HepG2 (cell line): ENCODE results near the gene RPS5. TPM values are rescaled to one million over a fixed set of nuclear protein-coding genes. Genes with fewer than 3 reads are reported as not detected.

ENCODE experiments used
- ATAC-seq: fragments of 200-7000 bp; cut with Tn5 transposase; 3 replicates; pipeline ENCODE4 v1.9.1; 2020; ENCODE audit warnings: mild to moderate bottlenecking, moderate library complexity
- BruUV-seq: library from RNA; stranded (reverse); fragments of 400-500 nt; replicated peaks from 2 replicates; lab custom pipeline; 2021; lab: Mats Ljungman, UMichigan
- CTCF ChIA-PET: fragments of 300-600 bp; formaldehyde crosslinking; extraction: SDS; loops from one replicate; lab custom pipeline; 2021; ENCODE audit warnings: low total read pairs, inconsistent platforms, low intra/inter-chr PET ratio; lab: Yijun Ruan, JAX
- POLR2A ChIA-PET: fragments of 350-600 bp; sonication (Branson Sonifier 250); formaldehyde crosslinking; loops from one replicate; lab custom pipeline; 2020; ENCODE audit warnings: antibody characterized with exemption, inconsistent platforms; lab: Yijun Ruan, JAX
- DNase-seq: peaks from one replicate; pipeline ENCODE4 v3.0.0-alpha.2; 2015; ENCODE audit warnings: low spot score
- FAIRE-seq: peaks from 3 replicates; lab custom pipeline; 2011; peaks lifted over from hg19 to GRCh38; lab: Jason Lieb, UNC
- H2AFZ ChIP-seq: one replicate; pipeline ENCODE4 v1.6.1; 2011; ENCODE audit warnings: low read length, inconsistent platforms
- H3K27ac ChIP-seq: fragments of 300-600 bp; 3 replicates; pipeline ENCODE4 v1.8.0; 2011; ENCODE audit warnings: mixed run types, mild to moderate bottlenecking, mixed read lengths, low read length, inconsistent platforms; ENCODE audit not compliant: insufficient read depth; ENCODE audit errors: extremely low read length
- H3K27me3 ChIP-seq, 2 experiments: fragments of 200-600 bp in 1 of 2; 2 replicates in 1 of 2; 3 replicates in 1 of 2; pipeline versions ENCODE4 v1.6.0 to v1.8.0; 2011; ENCODE audit warnings: low read length in 2 of 2, mild to moderate bottlenecking in 2 of 2, moderate library complexity in 2 of 2, inconsistent platforms in 1 of 2; ENCODE audit not compliant: insufficient read depth in 2 of 2, control insufficient read depth in 1 of 2
- H3K36me3 ChIP-seq, 2 experiments: fragments of 200-600 bp in 1 of 2; replicated peaks in 1 of 2; 2 replicates in 1 of 2; 3 replicates in 1 of 2; pipeline versions ENCODE4 v1.5.1 to v1.8.0; 2011; ENCODE audit warnings: low read length in 2 of 2, inconsistent platforms in 1 of 2; ENCODE audit not compliant: insufficient read depth in 2 of 2, control insufficient read depth in 1 of 2
- H3K4me1 ChIP-seq: 2 replicates; pipeline ENCODE4 v1.5.1; 2012; ENCODE audit warnings: low read length, inconsistent platforms; ENCODE audit not compliant: insufficient read depth
- H3K4me2 ChIP-seq: 2 replicates; pipeline ENCODE4 v1.6.0; 2011; ENCODE audit warnings: low read depth, low read length, inconsistent platforms
- H3K4me3 ChIP-seq, 3 experiments: fragments of 200-600 bp in 1 of 3; sonication (generic), shearing (Covaris generic) in 1 of 3; replicated peaks in 1 of 3; 2 replicates each; pipeline ENCODE4 v1.5.1; 2011 to 2016; ENCODE audit warnings: low read length in 3 of 3, inconsistent platforms in 2 of 3, low read depth in 2 of 3, mild to moderate bottlenecking in 2 of 3, control low read depth in 1 of 3, mixed read lengths in 1 of 3; ENCODE audit not compliant: insufficient read depth in 1 of 3
- H3K79me2 ChIP-seq: one replicate; pipeline ENCODE4 v1.6.1; 2011; ENCODE audit warnings: low read length, inconsistent platforms; ENCODE audit not compliant: insufficient read depth
- H3K9ac ChIP-seq: 2 replicates; pipeline ENCODE4 v1.6.0; 2011; ENCODE audit warnings: mild to moderate bottlenecking, low read depth, low read length, inconsistent platforms; ENCODE audit not compliant: insufficient read depth
- H3K9me3 ChIP-seq: 2 replicates; pipeline ENCODE4 v1.5.1; 2012; ENCODE audit warnings: mild to moderate bottlenecking, low read length
- H4K20me1 ChIP-seq: 2 replicates; pipeline ENCODE4 v1.6.0; 2011; ENCODE audit warnings: inconsistent platforms, mild to moderate bottlenecking, low read length, moderate library complexity; ENCODE audit not compliant: insufficient read depth
- AGO2 ChIP-seq: fragments of 200-400 bp; formaldehyde crosslinking; optimal IDR thresholded peaks from 2 replicates; pipeline ENCODE3; 2017; ENCODE audit warnings: mild to moderate bottlenecking, low read depth, low read length, moderate library complexity
- WGBS: methylation state at CpG from one replicate; pipeline ENCODE4 v1.1.6; 2017; ENCODE audit warnings: low lambda C conversion rate; 5-methylcytosine and 5-hydroxymethylcytosine counted together
- in situ Hi-C: cut with HindIII; loops from 2 replicates; pipeline ENCODE4 v1.10.0; 2017; ENCODE audit warnings: low pct_unique_long_range_greater_than_20kb; ENCODE audit not compliant: extremely low pct_ligation_motif_present
- intact Hi-C: fragments of 100-400 bp; cut with micrococcal nuclease; formaldehyde crosslinking; loops from one replicate; pipeline ENCODE4 v1.10.0; 2022; ENCODE audit not compliant: unreplicated experiment
- polyA plus RNA-seq, 8 experiments: library from polyadenylated mRNA; depleted of rRNA in 3 of 8; stranded (reverse) in 7 of 8; unstranded in 1 of 8; fragments of >200 nt; fragmentation: Illumina TruSeq in 4 of 8; extraction: Trizol in 4 of 8; gene quantifications; 2 replicates each; pipeline versions ENCODE4 v1.2.1 to v1.2.3, GENCODE V29; 2011 to 2016; ENCODE audit warnings: low read depth in 4 of 8, missing spikeins in 1 of 8, mixed read lengths in 1 of 8; ENCODE audit not compliant: insufficient read depth in 1 of 8
- total RNA-seq, 5 experiments: library from RNA; depleted of rRNA; stranded (reverse); fragments of >200 nt; fragmentation: Illumina TruSeq; extraction: Trizol; gene quantifications; 2 replicates each; pipeline ENCODE4 v1.2.3, GENCODE V29; 2016; ENCODE audit warnings: low read depth in 1 of 5
- TF ChIP-seq, protein P1 (sequence below): sonication (generic); formaldehyde crosslinking; IDR thresholded peaks from 2 replicates; pipeline ENCODE4 v1.8.1; 2022; ENCODE audit warnings: low read depth, mild to moderate bottlenecking, missing genetic modification reagents
- TF ChIP-seq, protein P2 (sequence below): sonication (generic); formaldehyde crosslinking; conservative IDR thresholded peaks from 2 replicates; pipeline ENCODE4 v1.4.0; 2020; ENCODE audit warnings: missing genetic modification reagents

Gene RPS5
- total and polyA plus RNA-seq, 2 of the 13 experiments (the other 11 are each of a cell fraction or from before 2014, with no cell fraction given) = 1,544 to 4,408 TPM

DNA sequence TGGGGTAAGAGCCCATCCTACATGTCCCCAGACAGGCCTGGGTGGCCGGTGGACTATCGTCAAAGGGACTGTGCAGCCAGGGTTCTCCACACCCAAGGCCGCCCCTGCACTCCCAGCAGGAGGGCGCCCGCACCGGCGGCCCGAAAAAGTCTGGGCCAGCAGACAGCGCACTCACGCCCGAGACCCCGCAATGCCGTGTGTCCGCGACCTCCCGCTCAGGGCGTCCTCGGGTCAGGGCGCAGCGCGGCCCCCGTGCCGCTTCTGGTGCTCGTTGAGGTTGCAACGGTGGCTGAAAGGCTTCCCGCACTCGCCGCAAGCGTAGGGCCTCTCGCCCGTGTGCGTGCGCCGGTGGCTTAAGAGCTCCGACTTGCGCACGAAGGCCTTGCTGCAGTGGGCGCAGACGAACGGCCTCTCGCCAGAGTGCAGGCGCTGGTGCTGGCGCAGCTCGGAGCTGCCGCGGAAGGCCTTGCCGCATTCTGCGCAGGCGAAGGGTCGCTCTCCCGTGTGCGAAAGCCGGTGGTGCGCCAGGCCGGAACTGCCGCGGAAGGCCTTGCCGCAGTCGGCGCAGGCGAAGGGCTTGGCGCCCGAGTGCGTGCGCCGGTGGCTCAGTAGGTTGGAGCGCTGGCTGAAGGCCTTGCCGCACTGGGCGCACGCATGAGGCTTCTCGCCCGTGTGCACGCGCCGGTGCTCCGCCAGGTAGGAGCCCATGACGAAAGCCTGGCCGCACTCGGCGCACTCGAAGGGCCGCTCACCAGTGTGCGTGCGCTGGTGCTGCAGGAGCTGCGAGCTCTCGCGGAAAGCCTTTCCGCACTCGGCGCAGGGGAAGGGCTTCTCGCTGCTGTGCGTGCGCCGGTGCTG, 30.9 kb upstream of the RPS5 start:
- H3K36me3 ChIP-seq = no peaks in the 10 kb centered on the region
- intact Hi-C loops (no loop called here), in situ Hi-C loops (no loop called here)
- WGBS = 96% methylated on average over 89 of the region's 94 CpGs
- no peaks in the 10 kb centered on the region for H3K79me2 ChIP-seq
- TF ChIP-seq, protein P1, sequence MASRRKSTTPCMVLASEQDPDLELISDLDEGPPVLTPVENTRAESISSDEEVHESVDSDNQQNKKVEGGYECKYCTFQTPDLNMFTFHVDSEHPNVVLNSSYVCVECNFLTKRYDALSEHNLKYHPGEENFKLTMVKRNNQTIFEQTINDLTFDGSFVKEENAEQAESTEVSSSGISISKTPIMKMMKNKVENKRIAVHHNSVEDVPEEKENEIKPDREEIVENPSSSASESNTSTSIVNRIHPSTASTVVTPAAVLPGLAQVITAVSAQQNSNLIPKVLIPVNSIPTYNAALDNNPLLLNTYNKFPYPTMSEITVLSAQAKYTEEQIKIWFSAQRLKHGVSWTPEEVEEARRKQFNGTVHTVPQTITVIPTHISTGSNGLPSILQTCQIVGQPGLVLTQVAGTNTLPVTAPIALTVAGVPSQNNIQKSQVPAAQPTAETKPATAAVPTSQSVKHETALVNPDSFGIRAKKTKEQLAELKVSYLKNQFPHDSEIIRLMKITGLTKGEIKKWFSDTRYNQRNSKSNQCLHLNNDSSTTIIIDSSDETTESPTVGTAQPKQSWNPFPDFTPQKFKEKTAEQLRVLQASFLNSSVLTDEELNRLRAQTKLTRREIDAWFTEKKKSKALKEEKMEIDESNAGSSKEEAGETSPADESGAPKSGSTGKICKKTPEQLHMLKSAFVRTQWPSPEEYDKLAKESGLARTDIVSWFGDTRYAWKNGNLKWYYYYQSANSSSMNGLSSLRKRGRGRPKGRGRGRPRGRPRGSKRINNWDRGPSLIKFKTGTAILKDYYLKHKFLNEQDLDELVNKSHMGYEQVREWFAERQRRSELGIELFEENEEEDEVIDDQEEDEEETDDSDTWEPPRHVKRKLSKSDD = peak; percentile 39; the same call in 1 of the 2 replicates
- peak; percentile 13 for TF ChIP-seq AGO2
- TF ChIP-seq, protein P2, sequence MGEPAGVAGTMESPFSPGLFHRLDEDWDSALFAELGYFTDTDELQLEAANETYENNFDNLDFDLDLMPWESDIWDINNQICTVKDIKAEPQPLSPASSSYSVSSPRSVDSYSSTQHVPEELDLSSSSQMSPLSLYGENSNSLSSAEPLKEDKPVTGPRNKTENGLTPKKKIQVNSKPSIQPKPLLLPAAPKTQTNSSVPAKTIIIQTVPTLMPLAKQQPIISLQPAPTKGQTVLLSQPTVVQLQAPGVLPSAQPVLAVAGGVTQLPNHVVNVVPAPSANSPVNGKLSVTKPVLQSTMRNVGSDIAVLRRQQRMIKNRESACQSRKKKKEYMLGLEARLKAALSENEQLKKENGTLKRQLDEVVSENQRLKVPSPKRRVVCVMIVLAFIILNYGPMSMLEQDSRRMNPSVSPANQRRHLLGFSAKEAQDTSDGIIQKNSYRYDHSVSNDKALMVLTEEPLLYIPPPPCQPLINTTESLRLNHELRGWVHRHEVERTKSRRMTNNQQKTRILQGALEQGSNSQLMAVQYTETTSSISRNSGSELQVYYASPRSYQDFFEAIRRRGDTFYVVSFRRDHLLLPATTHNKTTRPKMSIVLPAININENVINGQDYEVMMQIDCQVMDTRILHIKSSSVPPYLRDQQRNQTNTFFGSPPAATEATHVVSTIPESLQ = no peak
- DNase-seq (no peak), ATAC-seq (no peak), FAIRE-seq (no peak)
- H3K9me3 ChIP-seq = no peaks in the 10 kb centered on the region
- no peak overlapping the region for H3K4me2 ChIP-seq
- no peak overlapping the region for H3K27ac ChIP-seq
- POLR2A ChIA-PET = no interaction called here
- H3K27me3 ChIP-seq = no peaks in the 10 kb centered on the region
- no TSS peak for BruUV-seq
- no peak overlapping the region for H2AFZ ChIP-seq
- CTCF ChIA-PET = no interaction called here
- H4K20me1 ChIP-seq = no peaks in the 10 kb centered on the region
- peaks cover 41% of the 10 kb centered on the region for H3K4me1 ChIP-seq
- H3K4me3 ChIP-seq = no peak overlapping the region
- H3K9ac ChIP-seq = no peak overlapping the region
